ENCODE results near the gene KCTD17.
"Not testable (repeated sequence)": the region's sequence is repeated elsewhere in the genome, so short reads cannot be mapped to it uniquely, and the experiment has no call there.

The KCTD17 gene

GRCh38 chr22:37061611-37062375 lies 10.3 kb downstream of the KCTD17 start:
- DNase-seq: no peak

DNA sequence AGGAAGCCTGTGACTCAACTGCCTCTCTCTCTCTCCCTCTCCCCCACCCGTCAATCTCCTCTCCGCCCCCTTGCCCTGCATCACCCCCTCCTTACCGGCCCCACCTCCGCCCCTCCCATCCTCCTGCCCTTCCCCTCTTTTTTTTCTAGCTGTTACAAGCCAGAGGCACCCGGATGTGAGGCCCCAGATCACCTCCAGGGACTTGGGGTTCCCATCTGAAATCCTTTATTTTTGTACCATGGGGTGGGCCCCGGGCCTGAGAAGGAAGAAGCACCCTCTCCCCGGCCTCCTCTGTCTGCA lies 10.8 kb downstream of the KCTD17 start:
- DNase-seq: no peak

DNA sequence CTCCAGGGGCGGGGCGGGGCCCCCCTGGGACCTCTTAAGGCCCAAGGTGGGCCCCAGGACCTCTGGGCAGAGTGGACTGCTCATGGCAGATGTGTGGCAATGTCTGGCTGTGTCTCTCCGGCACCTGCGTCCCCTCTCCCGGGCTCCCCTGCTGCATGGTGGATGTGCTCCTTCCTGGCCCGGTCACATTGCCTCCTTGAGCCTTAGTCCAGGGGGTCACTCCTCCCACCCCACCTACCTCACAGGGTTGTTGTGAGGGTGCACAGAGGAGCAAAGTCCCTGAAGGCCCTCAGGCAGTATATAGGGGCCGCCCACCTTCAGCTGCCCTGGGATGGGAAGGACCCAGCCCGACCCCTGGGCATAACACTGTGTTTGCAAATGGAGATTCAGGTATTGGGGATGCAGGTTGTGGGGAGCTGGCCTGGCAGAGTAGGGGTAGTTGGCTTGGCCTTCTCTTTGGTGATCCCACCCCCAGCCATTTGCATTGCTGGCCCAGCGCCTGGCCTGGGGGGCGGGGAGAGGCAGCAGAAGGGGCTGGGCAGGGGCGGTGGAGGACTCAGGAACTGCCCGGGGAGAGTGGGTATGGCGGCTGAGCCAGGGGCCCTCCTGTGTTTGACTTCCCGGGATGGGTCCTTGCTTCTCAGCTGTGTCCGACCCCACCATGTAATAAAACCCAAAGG lies 11.3 kb downstream of the KCTD17 start:
- DNase-seq: no peak

DNA sequence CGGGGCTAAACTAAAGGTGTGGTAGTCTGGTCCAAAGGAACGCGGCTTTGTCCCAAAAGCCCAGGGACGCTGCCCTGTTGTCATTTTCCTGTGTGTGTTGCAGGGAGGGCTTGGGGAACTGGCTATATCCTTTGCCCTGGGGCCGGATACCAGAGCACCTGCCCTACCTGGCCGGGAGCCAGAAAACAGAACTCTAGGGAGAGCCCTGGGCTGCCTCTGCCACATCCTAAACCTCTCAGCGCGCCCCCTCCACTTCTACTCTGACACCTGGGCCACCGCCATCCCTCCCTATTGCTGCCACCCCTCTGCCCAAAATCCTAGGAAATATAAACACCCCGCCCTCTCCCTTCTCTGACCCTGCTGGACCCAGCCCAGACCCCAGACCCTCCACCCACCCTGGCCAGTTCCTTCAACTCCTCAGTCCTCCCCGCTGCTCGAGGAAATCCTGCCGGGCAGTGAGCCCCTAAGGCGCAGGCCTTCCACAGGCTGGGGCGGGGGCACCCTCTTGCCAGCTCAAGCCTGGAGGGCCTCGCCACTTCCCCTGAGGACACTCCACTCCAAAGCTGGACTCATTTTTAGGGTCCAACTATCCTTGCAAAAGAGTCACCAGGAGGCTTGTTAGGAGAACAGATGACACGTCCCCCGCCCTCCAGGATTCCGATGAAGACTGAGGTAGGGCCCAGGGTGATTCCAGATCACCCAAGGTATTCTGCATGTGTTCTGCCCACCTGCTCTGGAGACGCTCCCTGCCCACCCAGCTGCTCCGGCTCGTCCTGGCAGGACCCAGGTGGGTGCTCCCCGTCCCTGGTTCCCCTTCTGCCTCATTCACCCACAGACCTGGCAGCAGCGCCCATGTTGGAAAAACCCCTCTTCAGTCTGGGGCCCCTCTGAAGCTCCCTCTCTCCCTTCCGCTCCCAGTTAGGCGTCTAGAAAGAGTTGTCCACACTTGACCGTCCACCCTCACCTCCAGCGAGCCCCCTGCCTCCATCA lies 12.2 kb downstream of the KCTD17 start:
- no peak for DNase-seq

DNA sequence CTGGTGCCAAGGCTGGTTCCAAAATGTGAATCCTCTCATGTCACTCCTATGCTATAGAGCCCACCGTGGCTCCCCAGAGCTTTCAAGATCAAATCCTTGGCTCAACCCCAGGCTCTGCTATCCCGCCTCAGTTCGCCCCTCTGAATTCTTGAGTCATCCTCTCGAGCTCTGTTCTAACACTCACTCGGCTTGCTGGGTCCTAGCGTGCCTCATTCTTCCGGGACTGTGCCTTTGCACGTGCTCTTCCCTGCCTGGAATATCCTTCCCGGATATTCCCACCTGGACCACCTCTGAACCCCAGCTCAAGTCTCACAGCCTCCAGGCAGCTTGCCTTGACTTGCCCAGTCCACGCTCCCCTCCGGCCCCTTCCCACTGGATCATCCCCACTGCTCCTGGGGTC lies 13.0 kb downstream of the KCTD17 start:
- DNase-seq: no peak

DNA sequence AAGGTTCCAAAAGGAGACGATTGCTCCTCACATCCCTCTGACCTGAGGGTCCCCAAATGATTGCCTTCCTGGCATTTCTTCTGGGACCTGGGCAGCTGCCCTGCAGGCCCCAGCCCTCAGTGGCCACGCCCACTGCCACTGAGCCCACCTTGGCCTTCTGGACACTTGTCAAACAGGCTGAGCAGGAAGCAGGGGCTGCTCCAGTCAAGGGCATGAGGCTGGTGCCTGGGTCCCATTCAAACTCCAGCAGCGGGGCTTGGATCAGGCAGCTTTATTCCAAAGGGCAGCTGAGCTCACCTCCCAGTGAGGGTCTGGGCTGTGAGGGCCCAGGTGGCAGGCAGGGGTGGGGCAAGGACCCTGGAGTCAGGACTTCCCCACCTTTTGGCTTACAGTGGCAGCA lies 13.6 kb downstream of the KCTD17 start:
- DNase-seq: no peak

GRCh38 chr22:37065961-37066360 lies 14.4 kb downstream of the KCTD17 start:
- DNase-seq: no peak

DNA sequence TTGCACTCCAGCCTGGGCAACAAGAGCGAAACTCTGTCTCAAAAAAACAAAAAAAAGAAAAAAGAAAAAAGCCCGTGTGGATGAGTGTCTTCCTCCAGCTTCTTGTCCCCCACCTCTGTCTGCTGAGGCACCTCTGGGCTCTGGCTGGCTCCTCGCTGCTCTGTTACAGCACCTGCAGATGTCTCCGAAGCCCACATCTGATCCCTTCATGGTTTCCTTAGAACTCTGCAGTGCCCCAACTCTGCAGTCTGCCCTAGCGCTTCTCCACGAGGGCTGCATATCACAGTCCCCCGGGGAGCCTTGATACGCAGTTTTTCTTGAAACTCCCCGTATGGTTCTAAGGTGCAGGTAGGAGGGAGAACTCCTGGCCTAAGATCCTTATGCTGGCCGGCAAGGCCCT lies 15.9 kb downstream of the KCTD17 start:
- DNase-seq: no peak

DNA sequence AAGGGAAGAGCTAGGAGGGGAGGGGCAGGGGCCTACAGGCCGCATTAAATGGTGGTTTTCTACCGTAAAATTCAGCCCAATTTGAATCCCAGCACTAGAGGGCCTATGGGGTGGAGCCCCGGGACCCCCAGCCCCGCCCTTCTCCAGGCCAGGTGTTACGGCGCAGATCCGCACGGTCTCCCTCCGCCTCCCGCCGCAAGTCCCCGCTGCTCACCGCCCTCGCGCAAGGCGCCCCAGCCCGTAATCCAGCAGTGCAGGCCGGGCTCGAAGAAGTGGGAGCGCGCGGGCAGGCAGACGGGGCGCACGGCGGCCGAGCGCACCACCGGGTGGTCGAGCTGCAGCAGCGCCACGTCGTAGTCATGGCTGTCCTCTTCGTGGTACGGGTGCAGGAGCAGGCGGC lies 17.3 kb downstream of the KCTD17 start:
- no peak for DNase-seq

DNA sequence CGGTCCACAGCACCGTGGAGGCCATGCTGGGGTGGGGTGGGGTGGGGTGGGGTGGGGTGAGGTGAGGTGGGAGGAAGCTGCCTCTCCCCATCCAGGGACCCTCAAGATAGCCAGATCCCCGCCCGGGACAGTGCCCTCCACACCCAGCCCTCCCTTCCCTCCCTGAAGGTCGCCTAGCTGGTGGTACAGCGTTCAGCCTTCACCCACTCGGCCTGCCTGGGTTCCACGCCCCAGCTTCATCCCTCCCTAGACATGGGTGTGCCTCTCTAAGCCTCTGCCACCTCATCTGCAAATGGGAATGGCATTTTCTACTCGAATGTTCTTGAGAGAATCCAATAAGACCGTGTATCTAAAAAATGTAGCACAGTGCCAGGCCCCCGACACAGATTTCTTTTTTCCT lies 17.8 kb downstream of the KCTD17 start:
- no peak for DNase-seq

GRCh38 chr22:37069719-37070118 lies 18.2 kb downstream of the KCTD17 start:
- DNase-seq: no peak

DNA sequence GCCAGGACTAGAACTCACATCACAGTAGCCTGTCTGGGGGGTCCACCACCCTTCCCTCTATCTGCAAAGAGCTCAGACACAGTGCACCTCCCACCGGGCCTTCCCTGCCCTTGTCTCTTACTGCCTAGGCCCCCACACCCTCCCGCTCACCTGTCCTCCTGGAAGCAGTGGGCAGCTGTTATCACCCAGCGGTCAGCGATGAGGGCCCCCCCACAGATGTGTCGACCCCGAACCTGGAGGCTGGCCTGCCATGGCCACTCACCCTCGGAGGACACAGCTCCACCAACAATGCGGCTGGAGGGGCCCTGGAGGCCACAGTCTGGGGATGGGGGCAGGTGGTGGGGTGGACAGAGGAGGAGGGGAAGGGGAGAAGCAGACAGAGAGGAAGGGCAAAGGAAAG lies 18.8 kb downstream of the KCTD17 start:
- DNase-seq: no peak

GRCh38 chr22:37070744-37071143 lies 19.2 kb downstream of the KCTD17 start:
- DNase-seq: no peak

GRCh38 chr22:37071850-37072592 lies 20.5 kb downstream of the KCTD17 start:
- DNase-seq: not testable (repeated sequence)

DNA sequence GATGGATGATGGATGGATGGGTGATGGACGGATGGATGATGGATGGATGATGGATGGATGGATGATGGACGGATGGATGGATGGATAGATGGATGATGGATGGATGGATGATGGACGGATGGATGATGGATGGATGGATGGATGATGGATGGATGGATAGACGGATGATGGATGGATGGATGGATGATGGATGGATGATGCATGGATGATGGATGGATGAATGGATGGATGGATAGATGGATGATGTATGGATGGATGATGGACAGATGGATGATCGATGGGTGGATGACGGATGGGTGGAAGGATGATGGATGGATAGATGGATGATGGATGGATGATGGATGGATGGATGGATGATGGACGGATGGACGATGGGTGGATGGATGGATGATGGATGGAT lies 21.1 kb downstream of the KCTD17 start:
- no peak for DNase-seq

GRCh38 chr22:37074537-37074936 lies 23.0 kb downstream of the KCTD17 start:
- no peak for DNase-seq

GRCh38 chr22:37075046-37075445 lies 23.5 kb downstream of the KCTD17 start:
- no peak for DNase-seq

DNA sequence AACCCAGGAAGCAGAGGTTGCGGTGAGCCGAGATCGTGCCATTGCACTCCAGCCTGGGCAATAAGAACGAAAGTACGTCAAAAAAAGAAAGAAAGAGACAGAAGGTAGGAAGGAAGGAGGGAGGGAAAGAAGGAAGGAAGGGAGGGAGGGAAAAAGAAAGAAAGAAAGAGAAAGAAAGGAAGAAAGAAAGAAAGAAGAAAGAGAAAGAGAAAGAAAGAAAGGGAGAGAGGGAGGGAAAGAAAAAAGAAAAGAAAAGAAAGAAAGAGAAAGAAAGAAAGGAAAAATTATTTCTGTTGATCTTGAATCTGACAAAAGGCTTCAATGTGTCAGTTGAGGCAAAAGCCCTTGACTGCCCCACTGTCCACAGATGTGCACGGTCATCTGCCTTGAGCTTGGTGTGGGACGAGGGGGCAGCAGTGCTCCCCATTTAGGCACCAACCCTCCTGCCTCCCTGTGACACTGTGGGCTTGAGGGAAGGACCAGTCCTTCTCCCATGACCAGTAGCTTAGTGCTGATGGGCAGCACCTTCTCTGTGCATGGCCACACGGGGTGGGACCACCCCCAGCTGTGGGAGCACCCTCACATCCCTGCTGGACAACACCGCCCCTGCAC lies 24.4 kb downstream of the KCTD17 start:
- no peak for DNase-seq

DNA sequence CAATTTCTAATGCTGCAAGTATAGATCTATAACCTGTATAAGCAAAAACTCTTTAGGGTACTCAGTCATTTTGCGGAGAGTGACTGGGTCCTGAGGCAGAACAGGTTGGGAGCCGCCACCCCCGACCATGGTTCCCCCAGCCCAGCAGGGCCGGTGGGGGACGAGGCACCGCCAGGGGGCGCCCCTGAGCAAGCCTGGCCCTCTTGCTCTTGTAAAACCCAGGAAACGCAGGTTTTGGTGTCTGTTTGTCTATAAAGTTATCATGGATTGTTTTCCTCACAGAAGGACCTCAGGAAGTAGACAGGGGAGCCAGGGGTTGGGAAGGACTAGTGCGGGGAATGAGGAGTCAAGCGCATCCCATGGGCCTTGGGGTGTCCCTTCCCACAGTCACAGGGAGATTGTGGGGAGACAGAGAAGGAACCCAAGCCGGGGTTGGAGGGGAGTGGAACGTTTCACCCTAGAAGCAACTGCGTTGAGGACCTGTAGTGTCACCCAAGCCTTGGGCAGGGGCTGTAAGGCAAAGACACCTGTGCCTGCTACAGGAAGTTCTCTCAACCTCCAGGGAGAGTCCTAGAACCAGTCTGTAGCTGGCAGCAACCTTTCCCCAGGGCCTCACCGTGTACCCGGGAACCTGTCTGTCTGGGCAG lies 26.4 kb downstream of the KCTD17 start:
- peak; percentile 79 to 90 for DNase-seq

GRCh38 chr22:37079158-37079557 lies 27.6 kb downstream of the KCTD17 start:
- peak; percentile 15 to 20 for DNase-seq

DNA sequence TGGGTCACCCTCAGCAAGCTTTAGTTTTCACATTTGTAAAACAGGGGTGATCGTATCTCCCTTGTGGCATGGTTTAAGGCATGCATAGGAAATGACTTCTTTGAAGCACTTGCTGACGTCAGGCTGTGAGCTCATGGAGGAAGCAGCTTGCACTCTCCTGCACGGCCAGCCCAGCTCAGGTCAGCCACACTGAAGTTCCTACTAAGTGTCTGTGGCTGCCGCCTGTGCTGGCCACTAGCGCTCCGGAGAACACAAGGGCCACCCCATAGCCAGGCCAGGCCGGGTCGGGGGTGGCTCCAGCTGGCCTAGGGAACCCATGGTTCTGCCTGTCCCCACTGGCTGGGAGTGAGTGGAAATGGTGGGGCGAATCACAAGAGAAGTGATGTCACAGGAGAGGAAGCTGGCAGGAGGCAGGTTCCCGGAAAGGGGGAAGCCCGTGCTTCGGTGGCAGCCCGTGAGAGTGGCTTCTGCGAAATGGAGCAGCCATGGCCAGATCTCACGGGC lies 28.2 kb downstream of the KCTD17 start:
- DNase-seq: peak; percentile 82 to 86

- DNase-seq: peak in 1 of 2 donors; percentile 26
Measured at GRCh38 chr22:37080438-37080837, 28.9 kb downstream of the KCTD17 start.

Measured in activated CD4-positive, alpha-beta T cell treated with anti-CD3 and anti-CD28 coated beads for 4 hours (primary cell).